AG09319 (cell line): ENCODE data around the gene RB1.
"Not testable (repeated sequence)": the region's sequence is repeated elsewhere in the genome, so short reads cannot be mapped to it uniquely, and the experiment has no call there.

Experiments
- DNase-seq: peaks from one replicate; pipeline ENCODE4 v3.0.0-alpha.2; 2010; ENCODE audit warnings: low read depth; ENCODE audit errors: extremely low read depth
- CTCF ChIP-seq: IDR thresholded peaks from 2 replicates; pipeline ENCODE4 v1.5.1; 2011; ENCODE audit warnings: low read depth, mild to moderate bottlenecking, inconsistent platforms, low read length, moderate library complexity

Gene RB1

GRCh38 chr13:48320891-48321510, 17.4 kb downstream of the RB1 start:
- no peak for TF ChIP-seq CTCF
- no peak for DNase-seq

- no peak for TF ChIP-seq CTCF
- DNase-seq, result no peak
Observed at GRCh38 chr13:48322294-48322693, 18.7 kb downstream of the RB1 start.

GRCh38 chr13:48333976-48334375, 30.4 kb downstream of the RB1 start:
- no peak for TF ChIP-seq CTCF
- no peak for DNase-seq

- TF ChIP-seq CTCF, result peak; percentile 54
- DNase-seq, result peak; percentile 7
Observed at GRCh38 chr13:48334534-48335127, 31.1 kb downstream of the RB1 start.

GRCh38 chr13:48339198-48339597, 35.6 kb downstream of the RB1 start:
- not testable (repeated sequence) for DNase-seq

GRCh38 chr13:48344264-48344663, 40.7 kb downstream of the RB1 start:
- DNase-seq, result no peak
- TF ChIP-seq CTCF, result no peak

- no peak for DNase-seq
- no peak for TF ChIP-seq CTCF
Observed at GRCh38 chr13:48346583-48346982, 43.0 kb downstream of the RB1 start.

GRCh38 chr13:48349525-48349924, 46.0 kb downstream of the RB1 start:
- no peak for DNase-seq
- TF ChIP-seq CTCF, result no peak
